ENCODE data around the gene APBA1. TPM values are rescaled to one million over a fixed set of nuclear protein-coding genes. Genes with fewer than 3 reads are reported as not detected.

Gene APBA1
- total and polyA plus RNA-seq, 9 of the 15 experiments (the other 6 are each of a cell fraction or from before 2014, with no cell fraction given): 0.01 to 0.02 TPM; not detected in 7

GRCh38 chr9:69391946-69392345 lies 280.2 kb downstream of the APBA1 start:
- TF ChIP-seq PTTG1 (tag; IDR thresholded peaks at IDR 0.05; ENCODE audit: low read depth) (no peak), ESRRB (CRISPR knock-in tag; IDR thresholded peaks at IDR 0.05; ENCODE audit: borderline replicate concordance) (no peak), U2AF2 (optimal IDR thresholded peaks at IDR 0.05; ENCODE audit: low read depth, low read length) (no peak), THRAP3 (IDR thresholded peaks at IDR 0.05; ENCODE audit: borderline replicate concordance) (no peak), DLX4 (CRISPR knock-in tag; IDR thresholded peaks at IDR 0.05) (no peak)
- Histone ChIP-seq H3K9me1 (ENCODE audit: control insufficient read depth, insufficient read depth, low read length) (no peaks in the 10 kb centered on the region), H3K27ac (ENCODE audit: extremely low read depth, low read depth, low read length) (no peak overlapping the region), H3K9me3 (replicated peaks; ENCODE audit: control insufficient read depth, insufficient read depth, low read depth, low read length) (no peaks in the 10 kb centered on the region), H3K4me2 (ENCODE audit: insufficient read depth, low read length) (no peak overlapping the region), H3K79me2 (ENCODE audit: control insufficient read depth, insufficient read depth, low read length) (no peaks in the 10 kb centered on the region), H3K4me1 (replicated peaks in 1 of 2; ENCODE audit: control insufficient read depth in 2 of 2, insufficient read depth in 2 of 2, low read length in 2 of 2) (no peaks in the 10 kb centered on the region), H3K4me3 (no peak overlapping the region), H4K20me1 (replicated peaks; ENCODE audit: control insufficient read depth, insufficient read depth, low read length) (no peaks in the 10 kb centered on the region), H3K27me3 (ENCODE audit: control insufficient read depth in 2 of 2, insufficient read depth in 2 of 2, low read length in 2 of 2) (peaks cover 2 to 37% of the 10 kb centered on the region in 2 experiments; a peak in 3 of 5 replicates), H2AFZ (ENCODE audit: low read depth, low read length) (no peak overlapping the region), H3K36me3 (ENCODE audit: control insufficient read depth, insufficient read depth, low read length) (no peaks in the 10 kb centered on the region), H3K9ac (ENCODE audit: insufficient read depth in 1 of 2, low read depth in 2 of 2, low read length in 2 of 2) (no peak overlapping the region)
- intact Hi-C loops (cut with micrococcal nuclease): no loop called here
- DNase-seq (ENCODE audit: extremely low read depth in 1 of 4, low spot score in 3 of 4): no peak
- CTCF ChIA-PET (ENCODE audit: low intra/inter-chr PET ratio): no interaction called here
- 0% methylated on average over 7 of the region's 7 CpGs for WGBS (ENCODE audit: insufficient coverage, low coverage, missing lambda C conversion rate)
- BruUV-seq (replicated peaks): no TSS peak
- in situ Hi-C loops (cut with MboI): no loop called here
- no peak for FAIRE-seq
- POLR2A ChIA-PET: no interaction called here
- ATAC-seq: no peak

GRCh38 chr9:69391487-69391886 lies 280.7 kb downstream of the APBA1 start:
- ChIA-PET POLR2A (no interaction called here), CTCF (ENCODE audit: low intra/inter-chr PET ratio) (no interaction called here)
- Histone ChIP-seq H3K36me3 (ENCODE audit: control insufficient read depth, insufficient read depth, low read length) (no peaks in the 10 kb centered on the region), H3K4me3 (no peak overlapping the region), H3K27me3 (ENCODE audit: control insufficient read depth in 2 of 2, insufficient read depth in 2 of 2, low read length in 2 of 2) (peaks cover 2 to 41% of the 10 kb centered on the region in 2 experiments; a peak in 3 of 5 replicates), H3K9ac (ENCODE audit: insufficient read depth in 1 of 2, low read depth in 2 of 2, low read length in 2 of 2) (no peak overlapping the region), H4K20me1 (replicated peaks; ENCODE audit: control insufficient read depth, insufficient read depth, low read length) (no peaks in the 10 kb centered on the region), H2AFZ (ENCODE audit: low read depth, low read length) (no peak overlapping the region), H3K79me2 (ENCODE audit: control insufficient read depth, insufficient read depth, low read length) (no peaks in the 10 kb centered on the region), H3K4me1 (replicated peaks in 1 of 2; ENCODE audit: control insufficient read depth in 2 of 2, insufficient read depth in 2 of 2, low read length in 2 of 2) (no peaks in the 10 kb centered on the region), H3K27ac (ENCODE audit: extremely low read depth, low read depth, low read length) (no peak overlapping the region), H3K4me2 (ENCODE audit: insufficient read depth, low read length) (no peak overlapping the region), H3K9me3 (replicated peaks; ENCODE audit: control insufficient read depth, insufficient read depth, low read depth, low read length) (no peaks in the 10 kb centered on the region), H3K9me1 (ENCODE audit: control insufficient read depth, insufficient read depth, low read length) (no peaks in the 10 kb centered on the region)
- FAIRE-seq: no peak
- ATAC-seq: no peak
- no peak for DNase-seq (ENCODE audit: extremely low read depth in 1 of 4, low spot score in 3 of 4)
- in situ Hi-C loops (cut with MboI) (no loop called here), intact Hi-C loops (cut with micrococcal nuclease) (no loop called here)
- BruUV-seq (replicated peaks): no TSS peak
- WGBS (ENCODE audit: insufficient coverage, low coverage, missing lambda C conversion rate): 0% methylated on average over 3 of the region's 11 CpGs
- TF ChIP-seq GTF3C2 (IDR thresholded peaks at IDR 0.05; ENCODE audit: borderline replicate concordance, extremely low read depth, insufficient read length) (no peak), SMC3 (conservative IDR thresholded peaks at IDR 0.05; ENCODE audit: insufficient read depth, low read depth, low read length) (no peak), GTF2A2 (tag; IDR thresholded peaks at IDR 0.05) (no peak), GTF2F1 (IDR thresholded peaks at IDR 0.05; ENCODE audit: low read depth, low read length) (no peak), PRPF4 (IDR thresholded peaks at IDR 0.05; ENCODE audit: insufficient read depth, low read depth, low read length, poor library complexity, severe bottlenecking) (no peak), MAZ (CRISPR knock-in tag; conservative IDR thresholded peaks at IDR 0.05 in 1 of 2, IDR thresholded peaks at IDR 0.05 in 1 of 2) (no peak)
